IMR-90 (cell line): ENCODE data around the gene DNAH9.

Experiments
- CTCF ChIP-seq: conservative IDR thresholded peaks from 2 replicates; pipeline ENCODE4 v1.5.1; 2012; ENCODE audit warnings: mild to moderate bottlenecking, low read depth, low read length, improper control_type of control experiment
- POLR2A ChIP-seq: IDR thresholded peaks from 2 replicates; pipeline ENCODE4 v1.6.1; 2012; ENCODE audit warnings: mild to moderate bottlenecking, low read depth, low read length
- RAD21 ChIP-seq: IDR thresholded peaks from 2 replicates; pipeline ENCODE4 v1.6.1; 2012; ENCODE audit warnings: low read length, improper control_type of control experiment
- RCOR1 ChIP-seq: IDR thresholded peaks from 2 replicates; pipeline ENCODE4 v1.6.1; 2012; ENCODE audit warnings: mild to moderate bottlenecking, low read length, improper control_type of control experiment; ENCODE audit not compliant: insufficient replicate concordance

DNA sequence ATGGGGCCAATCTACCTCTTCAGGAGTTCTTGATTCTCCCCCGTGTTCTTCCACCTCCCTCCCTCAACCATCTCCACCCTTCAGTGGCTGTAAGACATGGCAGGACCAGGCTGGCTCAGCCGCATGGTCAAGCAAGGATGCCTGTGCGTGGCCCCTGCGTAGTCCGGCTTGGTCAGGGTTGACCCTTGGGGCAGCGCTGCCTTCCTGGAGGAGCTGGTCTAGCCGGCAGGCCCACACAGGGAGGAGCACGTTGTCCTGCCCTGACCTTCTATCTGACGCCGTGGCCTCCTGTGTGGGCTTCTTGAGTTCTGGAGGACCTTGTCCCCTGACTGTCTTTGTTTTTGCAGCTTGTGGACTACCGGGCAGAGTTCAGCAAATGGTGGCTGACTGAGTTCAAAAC lies 169.8 kb downstream of the DNAH9 start:
- TF ChIP-seq POLR2A: no peak
- no peak for TF ChIP-seq CTCF
- TF ChIP-seq RCOR1: no peak
- TF ChIP-seq RAD21: no peak
